HG03039 (cell line): ENCODE results near the gene PNPLA8.

Experiments
- ATAC-seq: cut with Tn5 transposase; IDR thresholded peaks from one replicate; pipeline ENCODE4 v1.9.1; 2021; ENCODE audit warnings: mild to moderate bottlenecking, moderate library complexity; ENCODE audit not compliant: unreplicated experiment

Gene PNPLA8

DNA sequence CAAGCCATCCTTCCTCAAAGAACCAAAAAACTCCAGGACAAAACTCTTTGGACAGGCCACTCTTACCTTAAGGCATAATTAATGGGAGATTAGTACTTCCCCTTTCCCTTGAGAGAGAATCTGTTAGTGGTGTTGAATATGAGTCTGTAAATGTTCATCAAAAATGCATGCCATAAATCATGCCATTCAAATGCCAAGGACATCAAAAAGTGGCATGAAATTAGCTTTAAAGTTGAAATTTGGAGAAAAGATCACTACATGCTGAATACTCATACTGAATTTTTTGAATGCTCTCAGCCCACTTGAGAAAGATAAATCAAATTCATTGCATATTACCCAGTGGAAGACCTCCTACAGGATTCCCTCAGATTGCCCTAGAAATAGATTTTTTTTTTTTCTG lies 76.4 kb downstream of the PNPLA8 start:
- no peak for ATAC-seq

GRCh38 chr7:108448584-108449505 lies 77.1 kb downstream of the PNPLA8 start:
- ATAC-seq = no peak

DNA sequence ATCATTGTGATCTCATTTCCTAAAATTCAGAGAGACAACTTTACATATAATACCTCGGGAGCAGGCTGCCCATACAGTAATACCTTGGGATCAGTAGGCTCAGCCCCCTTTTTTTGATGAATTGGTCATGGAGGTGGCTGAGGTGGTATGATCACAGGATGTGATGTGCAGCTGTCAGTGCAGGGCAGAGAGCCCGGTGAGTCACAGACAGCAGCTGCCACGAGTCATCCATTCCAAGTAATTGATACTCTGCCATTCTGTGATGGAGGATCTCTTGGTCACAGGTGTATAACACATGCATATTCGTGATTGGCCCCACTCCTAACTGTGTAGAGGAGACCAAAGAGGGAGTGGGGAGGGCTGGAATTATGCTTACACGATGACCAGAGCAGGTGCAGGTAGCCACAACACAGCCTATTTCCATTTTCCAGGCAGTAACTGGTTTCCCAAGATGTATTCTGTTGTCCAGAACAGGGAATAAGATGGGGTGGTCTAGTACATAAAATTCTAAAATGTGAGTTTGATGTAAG lies 83.8 kb downstream of the PNPLA8 start:
- ATAC-seq = no peak

DNA sequence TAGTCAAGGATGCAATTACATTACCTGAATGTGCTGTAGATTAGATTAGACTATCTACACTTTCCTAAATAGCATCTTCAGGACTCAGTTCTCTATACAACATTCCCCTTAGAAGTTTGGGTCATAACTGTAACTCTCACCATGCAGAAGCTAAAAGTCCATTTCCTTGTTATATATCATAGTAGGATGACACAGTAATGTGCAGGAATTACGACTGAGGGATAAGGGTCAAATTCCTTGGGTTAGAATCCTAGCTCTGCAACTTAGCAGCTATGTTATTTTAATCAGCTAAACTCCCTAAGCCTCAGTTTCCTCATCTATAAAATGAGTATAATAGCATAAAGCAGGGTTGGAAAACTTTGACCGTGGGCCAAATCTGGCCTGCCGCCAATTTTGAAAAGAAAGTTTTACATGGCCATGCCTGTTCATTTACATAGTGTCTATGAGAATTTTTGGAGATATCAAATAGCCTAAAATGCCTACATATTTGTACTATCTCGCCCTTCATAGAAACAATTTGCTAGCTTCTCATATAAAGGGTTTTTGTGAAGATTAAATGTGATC lies 84.5 kb downstream of the PNPLA8 start:
- ATAC-seq = no peak

- ATAC-seq = no peak
These were observed 85.3 kb downstream of the PNPLA8 start for GRCh38 chr7:108440613-108441012.

DNA sequence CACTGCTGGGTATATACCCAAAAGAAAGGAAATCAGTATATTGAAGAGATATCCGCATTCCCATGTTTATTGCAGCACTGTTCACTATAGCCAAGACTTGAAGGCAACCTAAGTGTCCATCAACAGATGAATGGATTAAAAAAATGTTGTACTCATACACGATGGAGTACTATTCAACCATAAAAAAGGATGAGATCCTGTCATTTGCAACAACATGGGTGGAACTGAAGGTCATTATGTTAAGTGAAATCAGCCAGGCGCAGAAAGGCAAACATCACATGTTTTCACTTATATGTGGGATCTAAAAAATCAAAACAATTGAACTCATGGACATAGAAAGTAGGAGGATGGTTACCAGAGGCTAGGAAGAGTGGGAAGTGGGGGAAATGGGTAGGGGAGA lies 89.0 kb downstream of the PNPLA8 start:
- no peak for ATAC-seq

DNA sequence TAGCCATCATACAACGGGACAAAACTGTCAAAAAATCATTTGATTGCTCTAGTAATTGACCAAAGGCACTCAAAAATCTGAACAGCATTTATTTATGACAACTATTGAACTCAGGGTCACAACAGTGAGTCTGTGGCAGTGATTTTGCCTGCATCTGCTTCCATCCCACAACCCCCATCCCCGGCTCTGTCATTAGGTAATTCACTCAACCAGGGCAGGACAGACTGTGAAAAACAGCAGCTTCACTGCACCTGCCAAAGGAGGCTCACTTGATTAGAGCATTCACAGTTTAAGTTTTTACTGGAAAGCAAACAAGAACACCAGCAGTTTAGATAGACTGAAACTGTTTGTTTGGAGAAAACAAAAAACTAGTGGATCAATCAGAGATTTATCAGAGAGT lies 91.9 kb downstream of the PNPLA8 start:
- ATAC-seq = no peak

DNA sequence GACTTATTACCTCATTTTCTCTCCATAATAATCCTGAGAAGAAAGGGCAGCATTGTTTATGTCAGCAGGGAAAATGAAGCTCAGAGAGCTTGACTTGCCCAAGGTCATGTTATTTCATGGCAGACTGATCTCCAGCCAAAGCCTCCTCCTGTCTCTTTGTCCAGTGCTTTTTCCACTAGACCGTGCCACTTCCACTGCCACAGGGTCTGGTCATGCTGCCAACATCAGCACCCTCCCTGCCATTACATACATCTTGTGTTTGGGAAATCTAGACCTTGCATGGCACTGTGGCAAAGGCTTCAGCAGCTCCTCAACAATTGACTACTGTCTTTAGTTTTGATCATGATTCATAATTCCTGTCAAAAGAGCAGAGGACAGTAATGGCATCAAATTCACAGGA lies 94.8 kb downstream of the PNPLA8 start:
- ATAC-seq = no peak

DNA sequence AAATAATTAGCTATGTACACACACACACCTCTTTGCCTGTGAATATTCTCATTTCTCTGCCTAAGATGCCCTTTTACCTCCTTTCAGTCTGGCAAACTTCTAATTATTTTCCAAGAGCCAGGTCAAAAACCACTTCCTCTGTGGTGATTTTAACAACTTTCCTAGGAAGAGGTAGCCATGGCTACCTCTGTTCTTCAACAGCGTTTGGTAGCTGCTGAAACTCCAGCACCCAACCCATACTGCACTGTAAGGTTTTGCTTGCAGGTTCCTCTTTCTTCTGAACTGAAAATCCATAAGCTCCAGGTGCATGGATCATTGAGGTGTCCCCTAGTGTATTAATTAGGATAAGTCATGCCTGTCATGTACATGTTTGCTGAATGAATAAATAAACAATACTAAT lies 95.3 kb downstream of the PNPLA8 start:
- no peak for ATAC-seq

DNA sequence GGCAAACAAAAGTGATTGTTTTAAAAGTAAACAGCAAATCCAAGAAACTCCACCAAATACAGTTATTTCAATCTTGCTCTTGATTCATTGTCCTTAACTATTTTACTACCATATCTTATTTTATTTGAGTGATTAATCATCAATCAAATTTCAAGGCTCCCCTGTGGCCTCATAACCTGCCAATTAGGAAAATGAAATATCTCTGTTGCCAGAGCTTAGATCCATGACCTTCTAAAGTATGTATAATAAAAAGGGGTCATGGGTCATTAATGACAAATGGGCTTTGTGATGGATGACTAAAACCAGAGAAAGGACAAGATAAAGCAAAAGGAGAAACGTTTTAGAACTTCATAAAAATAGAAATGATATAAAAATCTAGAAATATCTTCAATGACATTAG lies 98.2 kb downstream of the PNPLA8 start:
- no peak for ATAC-seq

- no peak for ATAC-seq
These were observed 100.1 kb downstream of the PNPLA8 start for GRCh38 chr7:108425714-108426275.

DNA sequence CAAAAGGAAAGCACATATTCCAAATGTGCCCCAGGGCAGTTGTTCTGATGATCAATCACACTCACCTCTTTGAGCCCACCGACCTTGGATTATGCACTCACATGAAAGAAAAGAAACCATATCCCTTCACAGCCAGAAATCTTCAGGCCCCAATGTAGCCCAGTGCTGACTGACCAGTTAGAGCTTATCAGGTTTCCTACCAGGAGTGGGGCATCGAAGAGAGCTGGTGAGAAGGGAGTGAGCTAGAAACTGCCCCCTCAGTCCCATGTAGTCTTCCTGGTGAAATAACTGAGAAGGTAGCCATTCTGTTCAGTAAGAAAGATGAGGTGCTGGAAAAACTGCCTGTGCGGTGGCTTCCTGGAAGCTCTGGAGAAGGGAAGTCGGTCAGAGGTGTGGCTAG lies 101.9 kb downstream of the PNPLA8 start:
- no peak for ATAC-seq

- ATAC-seq = no peak
These were observed 102.6 kb downstream of the PNPLA8 start for GRCh38 chr7:108423089-108423989.

DNA sequence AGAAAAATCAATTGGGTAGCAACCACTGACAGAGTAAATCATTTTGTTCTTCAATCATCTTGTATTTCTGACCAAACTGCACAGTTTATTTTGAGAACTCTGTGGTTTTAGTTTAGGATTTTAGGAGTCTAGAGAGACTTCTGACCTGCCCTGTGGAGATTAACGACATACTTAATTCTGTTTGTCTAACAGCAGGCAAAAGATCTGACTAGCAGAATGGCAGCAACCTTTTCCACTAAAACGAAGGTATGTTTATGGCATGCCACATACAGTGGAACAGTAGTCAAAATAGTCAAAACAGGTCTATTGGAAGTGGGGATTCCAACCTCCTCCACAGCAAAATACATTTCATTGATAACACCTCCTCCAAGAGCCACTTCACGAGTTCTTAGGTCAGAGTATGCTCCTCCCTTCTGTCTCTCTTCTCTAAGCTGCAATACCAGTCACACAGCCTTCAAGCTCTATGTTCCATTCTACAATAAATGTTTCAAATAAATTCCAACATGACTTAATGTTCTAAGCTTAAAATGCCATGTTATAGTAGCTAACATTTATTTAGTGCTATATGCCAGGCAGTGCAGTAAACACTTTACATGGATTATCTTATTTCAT lies 104.1 kb downstream of the PNPLA8 start:
- no peak for ATAC-seq
